Measurements from ENCODE around the gene TLE7.

Gene TLE7

DNA sequence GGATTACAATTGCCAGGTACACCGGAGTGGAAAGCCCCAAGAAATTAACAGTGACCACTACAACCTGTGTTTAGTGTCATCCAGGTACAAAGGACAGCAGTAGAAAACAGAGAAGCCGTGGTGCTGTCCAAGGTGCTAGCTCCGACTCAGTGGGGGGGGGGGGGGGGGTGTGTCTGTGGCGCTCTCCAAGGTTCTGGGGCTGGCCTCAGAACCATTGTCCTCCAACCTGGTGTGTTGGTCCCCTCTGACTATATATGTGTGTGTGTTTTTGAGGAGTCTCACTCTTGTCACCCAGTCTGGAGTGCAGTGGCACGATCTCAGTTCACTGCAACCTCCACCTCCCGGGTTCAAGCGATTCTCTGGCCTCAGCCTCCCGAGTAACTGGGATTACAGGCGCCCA lies 26.0 kb upstream of the TLE7 start:
- DNase-seq (ENCODE audit: low read depth): peak; percentile 38
- H3K4me3 ChIP-seq (ENCODE audit: low read depth, low read length): no peak overlapping the region
- TF ChIP-seq, protein P1, sequence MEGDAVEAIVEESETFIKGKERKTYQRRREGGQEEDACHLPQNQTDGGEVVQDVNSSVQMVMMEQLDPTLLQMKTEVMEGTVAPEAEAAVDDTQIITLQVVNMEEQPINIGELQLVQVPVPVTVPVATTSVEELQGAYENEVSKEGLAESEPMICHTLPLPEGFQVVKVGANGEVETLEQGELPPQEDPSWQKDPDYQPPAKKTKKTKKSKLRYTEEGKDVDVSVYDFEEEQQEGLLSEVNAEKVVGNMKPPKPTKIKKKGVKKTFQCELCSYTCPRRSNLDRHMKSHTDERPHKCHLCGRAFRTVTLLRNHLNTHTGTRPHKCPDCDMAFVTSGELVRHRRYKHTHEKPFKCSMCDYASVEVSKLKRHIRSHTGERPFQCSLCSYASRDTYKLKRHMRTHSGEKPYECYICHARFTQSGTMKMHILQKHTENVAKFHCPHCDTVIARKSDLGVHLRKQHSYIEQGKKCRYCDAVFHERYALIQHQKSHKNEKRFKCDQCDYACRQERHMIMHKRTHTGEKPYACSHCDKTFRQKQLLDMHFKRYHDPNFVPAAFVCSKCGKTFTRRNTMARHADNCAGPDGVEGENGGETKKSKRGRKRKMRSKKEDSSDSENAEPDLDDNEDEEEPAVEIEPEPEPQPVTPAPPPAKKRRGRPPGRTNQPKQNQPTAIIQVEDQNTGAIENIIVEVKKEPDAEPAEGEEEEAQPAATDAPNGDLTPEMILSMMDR (IDR thresholded peaks at IDR 0.05; ENCODE audit: insufficient read depth, low read depth, low read length, missing control alignments): no peak

DNA sequence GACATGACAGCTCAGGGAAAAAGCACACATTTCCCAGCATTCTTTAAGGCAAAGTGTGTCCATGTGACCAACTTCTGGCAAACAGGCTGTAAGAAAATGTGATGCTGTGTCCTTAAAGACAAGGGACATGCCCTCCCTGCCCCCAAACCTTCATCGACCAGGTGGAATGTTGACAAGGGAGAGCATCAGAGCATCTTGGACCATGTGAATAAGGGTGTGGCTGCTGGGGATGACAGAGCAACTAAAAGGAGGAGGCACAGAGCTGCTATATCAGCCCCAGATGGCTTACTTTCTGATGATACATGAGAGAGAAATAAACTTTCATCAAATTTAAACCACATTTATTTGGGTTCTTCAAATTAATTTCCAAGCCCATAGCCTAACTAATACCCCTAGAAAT lies 22.4 kb upstream of the TLE7 start:
- H3K4me3 ChIP-seq (ENCODE audit: low read depth, low read length): no peak overlapping the region
- TF ChIP-seq, protein P1 (IDR thresholded peaks at IDR 0.05; ENCODE audit: insufficient read depth, low read depth, low read length, missing control alignments): no peak
- no peak for DNase-seq (ENCODE audit: low read depth)

DNA sequence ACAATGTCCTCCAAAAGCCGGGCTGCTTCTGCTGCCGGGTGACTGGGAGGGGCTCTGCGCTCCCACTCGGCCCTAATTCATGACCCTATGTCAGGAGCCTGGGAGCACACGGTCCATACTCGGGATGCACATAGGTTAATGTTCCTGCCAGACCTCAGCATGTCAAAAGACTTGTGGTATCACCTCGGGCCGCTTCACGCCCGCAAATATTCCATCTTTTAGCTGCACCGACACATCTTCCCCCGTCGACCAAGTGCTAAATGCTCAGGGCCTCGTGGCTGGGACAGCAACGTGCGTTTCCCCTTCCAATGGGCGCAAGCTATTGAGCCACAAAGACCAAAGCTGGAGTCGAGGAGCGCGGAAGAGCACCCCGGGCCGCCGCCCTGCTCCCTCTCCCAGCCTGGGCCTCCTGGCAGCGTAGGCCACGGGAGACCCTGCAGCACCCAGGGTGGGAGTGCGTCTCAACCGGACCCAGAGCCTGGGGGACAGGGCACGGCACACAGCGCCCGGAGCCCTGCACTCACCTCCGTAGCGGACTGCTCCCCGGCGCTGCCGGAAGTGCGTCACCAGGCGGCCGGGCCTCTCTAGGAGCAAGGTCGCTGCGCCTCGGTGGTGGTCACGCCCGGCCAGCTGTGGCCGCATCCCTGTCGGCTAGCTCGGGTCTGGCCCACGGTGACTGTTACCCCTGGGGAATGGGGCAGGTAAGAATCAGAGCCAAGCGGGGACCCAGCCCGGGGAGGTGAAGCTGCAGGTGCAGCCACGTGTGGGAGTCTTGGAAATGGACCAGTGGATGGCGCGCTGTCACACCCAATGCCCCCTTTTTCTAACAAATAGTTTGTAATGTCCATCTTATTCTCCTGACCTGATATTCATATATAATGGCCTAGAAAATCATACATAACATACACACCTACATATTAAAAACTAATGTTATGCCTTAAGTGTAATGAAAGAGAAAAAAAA lies 20.1 kb upstream of the TLE7 start, which contains the start of gene ZNF23:
ZNF23 (minus strand) TSS at position 562 of the 963 bp plus-strand sequence. CDS start 5,451 bp downstream, outside the sequence.
- DNase-seq (ENCODE audit: low read depth): peak; percentile 89
- TF ChIP-seq, protein P1 (IDR thresholded peaks at IDR 0.05; ENCODE audit: insufficient read depth, low read depth, low read length, missing control alignments): peak; percentile 10
- H3K4me3 ChIP-seq (ENCODE audit: low read depth, low read length): peak within 1 kb of the TSS; percentile 97

GRCh38 chr16:71460941-71461340 lies 19.1 kb upstream of the TLE7 start:
- TF ChIP-seq, protein P1 (IDR thresholded peaks at IDR 0.05; ENCODE audit: insufficient read depth, low read depth, low read length, missing control alignments): no peak

DNA sequence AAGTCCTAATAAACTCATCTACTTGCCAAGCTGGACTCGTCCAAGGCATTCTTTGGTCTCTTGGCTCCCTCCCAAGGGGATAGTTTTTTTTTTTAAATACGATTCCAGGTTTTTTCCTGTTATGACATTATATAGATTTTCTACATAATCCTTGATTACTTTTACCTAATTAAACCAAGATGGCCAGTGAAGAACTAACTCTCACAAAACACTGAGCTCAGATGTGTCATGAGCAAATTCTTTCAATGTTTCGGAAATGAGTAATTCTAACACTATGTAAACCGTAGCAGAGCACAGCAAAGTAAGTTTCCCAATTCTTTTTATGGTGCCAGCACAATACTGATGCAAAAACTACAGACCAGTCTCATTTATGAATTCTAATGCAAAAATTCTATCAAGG lies 18.4 kb upstream of the TLE7 start:
- H3K4me3 ChIP-seq (ENCODE audit: low read depth, low read length): no peak overlapping the region
- DNase-seq (ENCODE audit: low read depth): no peak
- TF ChIP-seq, protein P1 (IDR thresholded peaks at IDR 0.05; ENCODE audit: insufficient read depth, low read depth, low read length, missing control alignments): no peak

More at GRCh38 chr16:71460941-71461340, 19.1 kb upstream of the TLE7 start:
- H3K4me3 ChIP-seq (ENCODE audit: low read depth, low read length): peak overlapping the region; percentile 97
- no peak for DNase-seq (ENCODE audit: low read depth)

DNA sequence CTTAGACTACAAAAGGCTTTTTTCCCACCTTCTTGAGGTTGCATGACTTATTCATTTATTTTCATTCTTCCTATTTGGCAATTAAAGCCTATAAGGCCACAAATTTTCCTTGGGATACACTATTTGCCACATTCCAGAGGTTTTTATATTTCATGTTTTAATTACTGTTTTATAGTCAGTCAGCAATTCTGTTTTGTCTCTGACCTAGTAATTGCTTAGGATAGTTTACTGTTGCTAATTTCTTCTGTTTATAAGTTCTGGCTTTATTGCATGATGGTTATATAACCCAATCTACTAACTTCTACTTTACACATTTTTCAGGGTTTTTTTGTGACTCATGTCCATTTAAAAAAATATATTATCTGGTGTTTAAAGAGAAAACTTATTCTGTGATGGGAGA lies 17.7 kb upstream of the TLE7 start:
- no peak for DNase-seq (ENCODE audit: low read depth)
- TF ChIP-seq, protein P1 (IDR thresholded peaks at IDR 0.05; ENCODE audit: insufficient read depth, low read depth, low read length, missing control alignments): no peak
- no peak overlapping the region for H3K4me3 ChIP-seq (ENCODE audit: low read depth, low read length)
